ENCODE measurements around the gene CHP2.
"Not testable (repeated sequence)": the region's sequence is repeated elsewhere in the genome, so short reads cannot be mapped to it uniquely, and the experiment has no call there.

CHP2 gene

GRCh38 chr16:23729503-23730424 lies 25.1 kb upstream of the CHP2 start:
- TF ChIP-seq CTCF (conservative IDR thresholded peaks at IDR 0.05; ENCODE audit: low read depth, low read length), result no peak
- H3K4me3 ChIP-seq (ENCODE audit: low read depth, low read length), result no peak overlapping the region
- DNase-seq (ENCODE audit: low read depth), result peak; percentile 84

GRCh38 chr16:23734176-23734893 lies 20.5 kb upstream of the CHP2 start:
- H3K4me3 ChIP-seq (ENCODE audit: low read depth, low read length), result no peak overlapping the region
- no peak for DNase-seq (ENCODE audit: low read depth)
- TF ChIP-seq CTCF (conservative IDR thresholded peaks at IDR 0.05; ENCODE audit: low read depth, low read length), result no peak

GRCh38 chr16:23737423-23738028 lies 17.3 kb upstream of the CHP2 start:
- DNase-seq (ENCODE audit: low read depth); H3K4me3 ChIP-seq (ENCODE audit: low read depth, low read length): not testable (repeated sequence)

- DNase-seq (ENCODE audit: low read depth), result no peak
- no peak for TF ChIP-seq CTCF (conservative IDR thresholded peaks at IDR 0.05; ENCODE audit: low read depth, low read length)
These were observed 15.3 kb upstream of the CHP2 start for GRCh38 chr16:23739516-23739915.

GRCh38 chr16:23741675-23742303 lies 13.0 kb upstream of the CHP2 start:
- H3K4me3 ChIP-seq (ENCODE audit: low read depth, low read length), result no peak overlapping the region
- TF ChIP-seq CTCF (conservative IDR thresholded peaks at IDR 0.05; ENCODE audit: low read depth, low read length), result no peak
- no peak for DNase-seq (ENCODE audit: low read depth)

More at GRCh38 chr16:23739516-23739915, 15.3 kb upstream of the CHP2 start:
- no peak overlapping the region for H3K4me3 ChIP-seq (ENCODE audit: low read depth, low read length)

GRCh38 chr16:23742766-23743165 lies 12.1 kb upstream of the CHP2 start:
- TF ChIP-seq CTCF (conservative IDR thresholded peaks at IDR 0.05; ENCODE audit: low read depth, low read length), result peak; percentile 6
- DNase-seq (ENCODE audit: low read depth), result no peak
- no peak overlapping the region for H3K4me3 ChIP-seq (ENCODE audit: low read depth, low read length)

GRCh38 chr16:23745263-23745662 lies 9.6 kb upstream of the CHP2 start:
- DNase-seq (ENCODE audit: low read depth), result no peak
- TF ChIP-seq CTCF (conservative IDR thresholded peaks at IDR 0.05; ENCODE audit: low read depth, low read length), result no peak
- no peak overlapping the region for H3K4me3 ChIP-seq (ENCODE audit: low read depth, low read length)
